IMR-90 (cell line): ENCODE data around the gene DGKG. TPM values are rescaled to one million over a fixed set of nuclear protein-coding genes. Genes with fewer than 3 reads are reported as not detected.

Experiments
- ATAC-seq: fragments of 200-7000 bp; cut with Tn5 transposase; 2 replicates; pipeline ENCODE4 v1.9.1; 2020; ENCODE audit warnings: low read depth, mild to moderate bottlenecking, moderate library complexity
- BruUV-seq: library from RNA; stranded (reverse); fragments of 400-500 nt; replicated peaks from 2 replicates; lab custom pipeline; 2021; lab: Mats Ljungman, UMichigan
- CTCF ChIA-PET: fragments of 300-600 bp; formaldehyde crosslinking; extraction: SDS; loops from one replicate; lab custom pipeline; 2021; ENCODE audit warnings: antibody characterized with exemption; lab: Yijun Ruan, JAX
- POLR2A ChIA-PET: fragments of 300-600 bp; sonication (Branson Sonifier 250); formaldehyde crosslinking; loops from one replicate; lab custom pipeline; 2022; ENCODE audit warnings: antibody characterized with exemption; ENCODE audit not compliant: unreplicated experiment; lab: Charles Lee
- DNase-seq: peaks from one replicate; pipeline ENCODE4 v3.0.0; 2013
- H2AFZ ChIP-seq: replicated peaks from 2 replicates; pipeline ENCODE3; 2013; ENCODE audit warnings: low read length, mild to moderate bottlenecking; ENCODE audit not compliant: poor library complexity
- H2AK5ac ChIP-seq: 2 replicates; pipeline ENCODE4 v1.6.1; 2013; ENCODE audit warnings: low read depth, low read length, inconsistent platforms
- H2AK9ac ChIP-seq: replicated peaks from 2 replicates; pipeline ENCODE3; 2013; ENCODE audit warnings: mild to moderate bottlenecking, low read depth, low read length, moderate library complexity; ENCODE audit not compliant: poor library complexity
- H2BK120ac ChIP-seq: 2 replicates; pipeline ENCODE4 v1.6.1; 2013; ENCODE audit warnings: low read depth, low read length, inconsistent platforms
- H2BK15ac ChIP-seq: 3 replicates; pipeline ENCODE4 v1.6.1; 2013; ENCODE audit warnings: low read depth, low read length, inconsistent platforms
- H2BK20ac ChIP-seq: 2 replicates; pipeline ENCODE4 v1.6.1; 2013; ENCODE audit warnings: low read depth, mild to moderate bottlenecking, inconsistent platforms, low read length, moderate library complexity
- H2BK5ac ChIP-seq: 2 replicates; pipeline ENCODE4 v1.6.1; 2013; ENCODE audit warnings: mild to moderate bottlenecking, low read depth, low read length, inconsistent platforms; ENCODE audit not compliant: poor library complexity, severe bottlenecking
- H3K14ac ChIP-seq: replicated peaks from 2 replicates; pipeline ENCODE4 v1.6.1; 2013; ENCODE audit warnings: low read depth, low read length, inconsistent platforms
- H3K18ac ChIP-seq: 2 replicates; pipeline ENCODE4 v1.6.1; 2013; ENCODE audit warnings: low read depth, low read length, control low read depth
- H3K23ac ChIP-seq: 2 replicates; pipeline ENCODE4 v1.6.1; 2013; ENCODE audit warnings: low read depth, low read length, inconsistent platforms
- H3K27ac ChIP-seq: 2 replicates; pipeline ENCODE4 v1.5.1; 2013; ENCODE audit warnings: mild to moderate bottlenecking, control low read depth, low read length; ENCODE audit not compliant: insufficient read depth
- H3K27me3 ChIP-seq: 2 replicates; pipeline ENCODE4 v1.6.1; 2013; ENCODE audit warnings: low read length; ENCODE audit not compliant: control insufficient read depth, insufficient read depth
- H3K36me3 ChIP-seq: 2 replicates; pipeline ENCODE4 v1.6.1; 2013; ENCODE audit warnings: low read length, mixed read lengths; ENCODE audit not compliant: control insufficient read depth, insufficient read depth
- H3K4ac ChIP-seq: 2 replicates; pipeline ENCODE4 v1.6.1; 2013; ENCODE audit warnings: low read depth, low read length, inconsistent platforms
- H3K4me1 ChIP-seq: 2 replicates; pipeline ENCODE4 v1.6.1; 2013; ENCODE audit warnings: low read length, mixed read lengths; ENCODE audit not compliant: control insufficient read depth, insufficient read depth
- H3K4me2 ChIP-seq: 2 replicates; pipeline ENCODE4 v1.6.1; 2013; ENCODE audit warnings: low read depth, mild to moderate bottlenecking, control low read depth, low read length, moderate library complexity
- H3K4me3 ChIP-seq: 2 replicates; pipeline ENCODE4 v1.5.1; 2013; ENCODE audit warnings: low read depth, mild to moderate bottlenecking, control low read depth, low read length, moderate library complexity; ENCODE audit not compliant: insufficient read depth
- H3K56ac ChIP-seq: 2 replicates; pipeline ENCODE4 v1.6.1; 2013; ENCODE audit warnings: low read length, inconsistent platforms; ENCODE audit not compliant: insufficient read depth; ENCODE audit errors: extremely low read depth
- H3K79me1 ChIP-seq, 2 experiments: 2 replicates each; pipeline ENCODE4 v1.6.1; 2013; ENCODE audit warnings: low read length in 2 of 2, inconsistent platforms in 1 of 2, low read depth in 1 of 2
- H3K9ac ChIP-seq: 2 replicates; pipeline ENCODE4 v1.6.1; 2013; ENCODE audit warnings: low read depth, low read length, control low read depth
- H3K9me1 ChIP-seq: 2 replicates; pipeline ENCODE4 v1.6.1; 2013; ENCODE audit warnings: low read length, inconsistent platforms; ENCODE audit not compliant: insufficient read depth
- H3K9me3 ChIP-seq: 2 replicates; pipeline ENCODE4 v1.6.1; 2013; ENCODE audit warnings: low read length; ENCODE audit not compliant: control insufficient read depth, insufficient read depth
- H4K20me1 ChIP-seq: 2 replicates; pipeline ENCODE4 v1.6.1; 2013; ENCODE audit warnings: low read length, inconsistent platforms; ENCODE audit not compliant: insufficient read depth
- H4K5ac ChIP-seq: 2 replicates; pipeline ENCODE4 v1.6.1; 2013; ENCODE audit warnings: mild to moderate bottlenecking, low read depth, low read length, control low read depth
- H4K8ac ChIP-seq, 2 experiments: 2 replicates each; pipeline ENCODE4 v1.6.1; 2013; ENCODE audit warnings: low read depth in 2 of 2, low read length in 2 of 2, control low read depth in 1 of 2, inconsistent platforms in 1 of 2
- H4K91ac ChIP-seq: 2 replicates; pipeline ENCODE4 v1.6.1; 2013; ENCODE audit warnings: low read depth, low read length, inconsistent platforms; ENCODE audit not compliant: insufficient read depth
- POLR2A ChIP-seq: IDR thresholded peaks from 2 replicates; pipeline ENCODE4 v1.6.1; 2012; ENCODE audit warnings: mild to moderate bottlenecking, low read depth, low read length
- RFX5 ChIP-seq: IDR thresholded peaks from 2 replicates; pipeline ENCODE4 v1.8.0; 2012; ENCODE audit warnings: low read depth, mild to moderate bottlenecking, low read length, moderate library complexity
- WGBS, 2 experiments: methylation state at CpG; one replicate each; pipeline versions ENCODE4 v1.1.5 to v1.1.7; 2013; ENCODE audit warnings: missing lambda C conversion rate in 2 of 2; ENCODE audit not compliant: insufficient read length in 1 of 2; ENCODE audit errors: extremely low coverage in 2 of 2; 5-methylcytosine and 5-hydroxymethylcytosine counted together
- dilution Hi-C: fragments of 300-500 bp; cut with HindIII; formaldehyde crosslinking; loops from one replicate; pipeline ENCODE4 v1.14.3; 2018; ENCODE audit warnings: low sequenced_read_pairs; ENCODE audit not compliant: unreplicated experiment
- in situ Hi-C: fragments of 300-500 bp; cut with MboI; formaldehyde crosslinking; loops from 3 replicates; pipeline ENCODE4 v1.14.3; 2019; ENCODE audit warnings: low sequenced_read_pairs, inconsistent platforms, mixed read lengths
- intact Hi-C: fragments of 100-400 bp; cut with micrococcal nuclease; formaldehyde crosslinking; loops from 2 replicates; pipeline ENCODE4 v1.10.0; 2022
- polyA plus RNA-seq, 3 experiments: library from polyadenylated mRNA; depleted of rRNA; stranded (reverse); fragments of >200 nt; gene quantifications; 2 replicates each; pipeline ENCODE4 v1.2.3, GENCODE V29; 2012; ENCODE audit warnings: low replicate concordance in 1 of 3
- total RNA-seq: library from RNA; depleted of rRNA; stranded (reverse); fragments of >200 nt; gene quantifications from 2 replicates; pipeline ENCODE4 v1.2.3, GENCODE V29; 2012
- TF ChIP-seq, protein P1 (sequence below): conservative IDR thresholded peaks from 2 replicates; pipeline ENCODE4 v1.5.1; 2012; ENCODE audit warnings: mild to moderate bottlenecking, low read depth, low read length, improper control_type of control experiment

DGKG gene
- total and polyA plus RNA-seq, 2 of the 4 experiments (the other 2 are of a cell fraction): 1.2 to 4.1 TPM

DNA sequence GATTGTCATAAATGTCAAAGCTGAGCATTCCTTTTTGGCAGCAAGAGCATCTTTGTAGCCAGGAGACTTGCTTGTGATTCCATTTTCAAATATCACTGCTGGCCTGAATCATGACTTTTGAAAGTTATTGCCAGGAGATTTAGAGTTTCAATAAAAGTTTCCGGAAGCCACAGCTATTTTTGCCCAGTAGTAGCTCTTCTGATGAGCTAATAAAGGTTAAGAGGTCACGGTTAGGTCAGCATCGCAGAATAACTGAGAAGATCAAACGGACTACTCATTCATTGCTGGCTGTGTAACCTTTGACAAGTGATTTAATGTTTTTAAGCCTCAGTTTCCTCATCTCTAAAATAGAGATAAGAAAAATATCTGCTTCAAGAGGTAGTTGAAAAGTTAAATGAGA is 148.1 kb downstream of the DGKG start:
- CTCF ChIA-PET: interaction anchor here (0.6 kb wide), 1 partner anchor 169 kb away, joined by 3 read pairs; no protein-coding TSS in a partner anchor

More for the DNA sequence above, 148.1 kb downstream of the DGKG start:
- Histone ChIP-seq H3K9me3 (no peaks in the 10 kb centered on the region), H4K91ac (no peak overlapping the region), H2AK9ac (no peak overlapping the region), H3K18ac (no peak overlapping the region), H3K56ac (no peak overlapping the region), H2AK5ac (no peak overlapping the region), H3K36me3 (no peaks in the 10 kb centered on the region), H2BK120ac (no peak overlapping the region), H3K4ac (no peak overlapping the region), H3K14ac (no peak overlapping the region), H2AFZ (no peak overlapping the region), H3K4me1 (peaks cover 12% of the 10 kb centered on the region; the same call in 1 of the 2 replicates), H4K5ac (no peak overlapping the region), H3K4me3 (no peak overlapping the region), H3K79me1 (no peaks in the 10 kb centered on the region), H3K27ac (no peak overlapping the region), H3K4me2 (no peak overlapping the region), H4K8ac (no peak overlapping the region), H3K27me3 (peaks cover 1% of the 10 kb centered on the region; the same call in 1 of the 2 replicates), H2BK20ac (no peak overlapping the region), H4K20me1 (no peaks in the 10 kb centered on the region), H3K9ac (no peak overlapping the region), H2BK15ac (no peak overlapping the region), H3K9me1 (0 out of 2 replicates have a peak, but pooled peaks cover 6% of the 10 kb centered on the region), H2BK5ac (no peak overlapping the region), H3K23ac (no peak overlapping the region)
- BruUV-seq: no TSS peak
- intact Hi-C loops: no loop called here
- WGBS, 2 experiments: no CpG with 5 or more reads among the region's 4 CpGs
- in situ Hi-C loops: no loop called here
- POLR2A ChIA-PET: no interaction called here
- dilution Hi-C loops: no loop called here
- ATAC-seq (no peak), DNase-seq (no peak)
- TF ChIP-seq RFX5 (no peak), POLR2A (no peak)
- TF ChIP-seq, protein P1, sequence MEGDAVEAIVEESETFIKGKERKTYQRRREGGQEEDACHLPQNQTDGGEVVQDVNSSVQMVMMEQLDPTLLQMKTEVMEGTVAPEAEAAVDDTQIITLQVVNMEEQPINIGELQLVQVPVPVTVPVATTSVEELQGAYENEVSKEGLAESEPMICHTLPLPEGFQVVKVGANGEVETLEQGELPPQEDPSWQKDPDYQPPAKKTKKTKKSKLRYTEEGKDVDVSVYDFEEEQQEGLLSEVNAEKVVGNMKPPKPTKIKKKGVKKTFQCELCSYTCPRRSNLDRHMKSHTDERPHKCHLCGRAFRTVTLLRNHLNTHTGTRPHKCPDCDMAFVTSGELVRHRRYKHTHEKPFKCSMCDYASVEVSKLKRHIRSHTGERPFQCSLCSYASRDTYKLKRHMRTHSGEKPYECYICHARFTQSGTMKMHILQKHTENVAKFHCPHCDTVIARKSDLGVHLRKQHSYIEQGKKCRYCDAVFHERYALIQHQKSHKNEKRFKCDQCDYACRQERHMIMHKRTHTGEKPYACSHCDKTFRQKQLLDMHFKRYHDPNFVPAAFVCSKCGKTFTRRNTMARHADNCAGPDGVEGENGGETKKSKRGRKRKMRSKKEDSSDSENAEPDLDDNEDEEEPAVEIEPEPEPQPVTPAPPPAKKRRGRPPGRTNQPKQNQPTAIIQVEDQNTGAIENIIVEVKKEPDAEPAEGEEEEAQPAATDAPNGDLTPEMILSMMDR: no peak
